Retinal pigment epithelial cell (primary cell): ENCODE measurements around the gene DPRX.

Source experiments
- DNase-seq: peaks from one replicate; pipeline ENCODE4 v3.0.0-alpha.2; 2010; ENCODE audit warnings: low read depth
- H3K4me3 ChIP-seq: 2 replicates; pipeline ENCODE4 v1.5.1; 2011; ENCODE audit warnings: mild to moderate bottlenecking, low read length, control low read depth, moderate library complexity
- TF ChIP-seq, protein P1 (sequence below): conservative IDR thresholded peaks from 2 replicates; pipeline ENCODE4 v1.5.1; 2011; ENCODE audit warnings: low read depth, low read length, control low read depth, inconsistent platforms

The DPRX gene

DNA sequence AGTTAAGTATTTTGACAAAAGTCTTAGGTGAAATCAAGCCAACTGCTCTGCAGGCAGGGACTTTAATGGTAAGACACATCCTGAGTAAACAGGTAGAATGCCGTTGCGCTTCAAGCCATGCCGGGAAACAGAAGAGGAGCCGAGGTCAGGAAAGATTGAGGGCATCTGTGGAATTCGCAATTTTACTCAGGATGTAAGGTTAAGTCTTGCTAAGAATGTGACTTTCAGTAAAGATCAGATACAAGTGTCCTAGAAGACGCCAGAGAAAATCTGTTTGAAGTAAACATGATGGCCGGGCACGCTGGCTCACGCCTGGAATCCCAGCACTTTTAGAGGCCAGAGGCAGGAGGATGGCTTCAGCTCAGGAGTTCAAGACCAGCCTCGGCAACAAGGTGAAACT is 33.4 kb upstream of the DPRX start:
- TF ChIP-seq, protein P1, sequence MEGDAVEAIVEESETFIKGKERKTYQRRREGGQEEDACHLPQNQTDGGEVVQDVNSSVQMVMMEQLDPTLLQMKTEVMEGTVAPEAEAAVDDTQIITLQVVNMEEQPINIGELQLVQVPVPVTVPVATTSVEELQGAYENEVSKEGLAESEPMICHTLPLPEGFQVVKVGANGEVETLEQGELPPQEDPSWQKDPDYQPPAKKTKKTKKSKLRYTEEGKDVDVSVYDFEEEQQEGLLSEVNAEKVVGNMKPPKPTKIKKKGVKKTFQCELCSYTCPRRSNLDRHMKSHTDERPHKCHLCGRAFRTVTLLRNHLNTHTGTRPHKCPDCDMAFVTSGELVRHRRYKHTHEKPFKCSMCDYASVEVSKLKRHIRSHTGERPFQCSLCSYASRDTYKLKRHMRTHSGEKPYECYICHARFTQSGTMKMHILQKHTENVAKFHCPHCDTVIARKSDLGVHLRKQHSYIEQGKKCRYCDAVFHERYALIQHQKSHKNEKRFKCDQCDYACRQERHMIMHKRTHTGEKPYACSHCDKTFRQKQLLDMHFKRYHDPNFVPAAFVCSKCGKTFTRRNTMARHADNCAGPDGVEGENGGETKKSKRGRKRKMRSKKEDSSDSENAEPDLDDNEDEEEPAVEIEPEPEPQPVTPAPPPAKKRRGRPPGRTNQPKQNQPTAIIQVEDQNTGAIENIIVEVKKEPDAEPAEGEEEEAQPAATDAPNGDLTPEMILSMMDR, result no peak

GRCh38 chr19:53600217-53600616 is 31.6 kb upstream of the DPRX start:
- DNase-seq, result no peak
- no peak overlapping the region for H3K4me3 ChIP-seq
- TF ChIP-seq, protein P1, result no peak

More for the DNA sequence above, 33.4 kb upstream of the DPRX start:
- H3K4me3 ChIP-seq, result no peak overlapping the region
- no peak for DNase-seq

DNA sequence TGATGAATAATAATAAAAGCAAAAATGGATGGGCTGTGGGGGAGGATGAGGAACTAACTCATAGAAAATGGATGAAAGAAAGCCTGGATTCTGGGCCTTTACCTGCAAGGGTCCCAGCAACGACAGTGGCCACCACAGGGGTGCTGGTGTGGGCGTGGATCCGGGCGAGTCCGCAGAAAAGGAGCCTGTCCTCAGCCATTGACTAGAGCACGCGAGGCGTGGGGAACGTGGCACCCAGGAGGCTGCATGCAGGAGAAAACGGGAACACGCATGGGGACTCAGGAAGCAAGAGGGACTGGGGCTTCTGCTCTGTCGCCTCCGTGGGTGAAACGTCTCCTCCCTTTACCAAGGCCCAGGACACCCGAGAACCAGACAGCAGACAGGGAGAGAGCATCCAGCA is 25.8 kb upstream of the DPRX start:
- no peak for DNase-seq
- TF ChIP-seq, protein P1, result no peak
- H3K4me3 ChIP-seq, result no peak overlapping the region

- no peak for DNase-seq
- no peak overlapping the region for H3K4me3 ChIP-seq
- TF ChIP-seq, protein P1, result no peak
Observed at GRCh38 chr19:53608381-53608780, 23.4 kb upstream of the DPRX start.

DNA sequence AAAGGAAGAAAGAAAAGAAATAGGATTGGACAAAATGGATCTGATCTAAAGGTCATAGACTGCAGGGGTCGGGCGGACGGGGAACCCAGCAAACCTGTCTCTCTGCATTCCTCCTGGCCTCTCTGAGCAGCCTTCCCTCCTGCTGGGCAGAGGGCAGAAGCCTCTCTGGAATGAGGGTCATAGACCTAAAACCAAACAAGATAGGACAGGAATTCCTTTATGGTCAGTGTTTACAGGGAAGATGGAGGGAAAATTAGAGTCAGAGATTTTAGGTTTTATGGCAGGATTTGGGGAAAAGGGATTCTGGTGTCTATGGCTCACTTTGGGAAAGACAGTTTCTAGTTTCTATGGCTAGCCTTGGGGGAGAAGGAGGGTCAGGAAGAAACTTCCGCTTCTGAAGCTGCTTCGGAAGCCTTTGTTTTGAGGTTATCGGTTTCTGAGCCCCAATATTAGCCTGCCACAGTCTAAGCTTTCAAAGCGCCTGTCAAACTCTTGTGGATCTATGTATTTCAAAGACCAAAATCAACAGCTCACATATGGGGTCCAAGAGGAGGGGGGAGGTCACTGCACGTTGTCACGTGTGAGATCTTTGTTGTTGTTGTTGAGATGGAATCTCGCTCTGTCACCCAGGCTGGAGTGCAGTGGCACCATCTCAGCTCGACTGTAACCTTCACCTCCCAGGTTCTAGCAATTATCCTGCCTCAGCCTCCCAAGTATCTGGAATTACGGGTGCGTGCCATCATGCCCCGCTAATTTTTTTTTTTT is 18.9 kb upstream of the DPRX start:
- no peak overlapping the region for H3K4me3 ChIP-seq
- DNase-seq, result no peak
- TF ChIP-seq, protein P1, result no peak

GRCh38 chr19:53621885-53622740 is 9.7 kb upstream of the DPRX start:
- DNase-seq, result no peak
- H3K4me3 ChIP-seq, result no peak overlapping the region
- TF ChIP-seq, protein P1, result no peak
